HEK293T (cell line): ENCODE measurements around the gene UBE2I.

Source experiments
- ARNT ChIP-seq: fragments of 450-650 bp; IDR thresholded peaks from 2 replicates; pipeline ENCODE4 v1.6.1; 2017; ENCODE audit warnings: mild to moderate bottlenecking
- BHLHE40 ChIP-seq: fragments of 450-650 bp; IDR thresholded peaks from 2 replicates; pipeline ENCODE4 v1.6.1; 2016; ENCODE audit warnings: mild to moderate bottlenecking, moderate library complexity, borderline replicate concordance
- CTBP1 ChIP-seq: fragments of 450-650 bp; IDR thresholded peaks from 2 replicates; pipeline ENCODE4 v1.6.1; 2016; ENCODE audit warnings: borderline replicate concordance
- ELF4 ChIP-seq: fragments of 450-650 bp; IDR thresholded peaks from 2 replicates; pipeline ENCODE4 v1.6.1; 2017; ENCODE audit warnings: antibody characterized with exemption
- FOXA1 ChIP-seq: fragments of 450-650 bp; IDR thresholded peaks from 2 replicates; pipeline ENCODE4 v1.6.1; 2016; ENCODE audit warnings: mild to moderate bottlenecking
- FOXK2 ChIP-seq: fragments of 450-650 bp; IDR thresholded peaks from 2 replicates; pipeline ENCODE4 v1.6.1; 2016; ENCODE audit warnings: mild to moderate bottlenecking
- FOXM1 ChIP-seq: fragments of 450-650 bp; IDR thresholded peaks from 2 replicates; pipeline ENCODE4 v1.6.1; 2017; ENCODE audit warnings: mild to moderate bottlenecking, borderline replicate concordance
- HDGF ChIP-seq: fragments of 450-650 bp; IDR thresholded peaks from 2 replicates; pipeline ENCODE4 v1.6.1; 2017; ENCODE audit warnings: antibody characterized with exemption, borderline replicate concordance
- L3MBTL2 ChIP-seq: fragments of 450-650 bp; conservative IDR thresholded peaks from 2 replicates; pipeline ENCODE4 v1.6.1; 2016; ENCODE audit warnings: mild to moderate bottlenecking
- NFRKB ChIP-seq: fragments of 450-650 bp; IDR thresholded peaks from 2 replicates; pipeline ENCODE4 v1.6.1; 2016; ENCODE audit warnings: mild to moderate bottlenecking, moderate library complexity
- SP1 ChIP-seq: fragments of 450-650 bp; IDR thresholded peaks from 2 replicates; pipeline ENCODE4 v1.6.1; 2017
- SUZ12 ChIP-seq: fragments of 450-650 bp; IDR thresholded peaks from 2 replicates; pipeline ENCODE4 v1.6.1; 2016; ENCODE audit warnings: mild to moderate bottlenecking
- TARDBP ChIP-seq: fragments of 450-650 bp; IDR thresholded peaks from 2 replicates; pipeline ENCODE4 v1.6.1; 2016
- ZNF384 ChIP-seq: fragments of 450-650 bp; IDR thresholded peaks from 2 replicates; pipeline ENCODE4 v1.6.1; 2016

DNA sequence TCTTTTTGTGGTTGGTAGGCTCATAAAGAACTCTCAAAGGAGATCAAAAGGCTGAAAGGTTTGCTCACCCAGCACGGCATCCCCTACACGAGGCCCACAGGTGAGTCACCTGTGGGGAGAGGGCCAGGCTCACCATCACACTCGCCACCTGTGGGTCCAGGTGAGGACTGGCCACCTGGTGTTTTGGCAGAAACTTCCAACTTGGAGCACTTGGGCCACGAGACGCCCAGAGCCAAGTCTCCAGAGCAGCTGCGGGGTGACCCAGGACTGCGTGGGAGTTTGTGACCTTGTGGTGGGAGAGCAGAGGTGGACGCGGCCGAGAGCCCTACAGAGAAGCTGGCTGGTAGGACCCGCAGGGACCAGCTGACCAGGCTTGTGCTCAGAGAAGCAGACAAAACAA is 53.4 kb downstream of the UBE2I start:
- no peak for TF ChIP-seq BHLHE40
- no peak for TF ChIP-seq HDGF
- TF ChIP-seq ARNT: no peak
- no peak for TF ChIP-seq L3MBTL2
- TF ChIP-seq SUZ12: no peak
- no peak for TF ChIP-seq NFRKB
- no peak for TF ChIP-seq ZNF384
- TF ChIP-seq SP1: no peak
- TF ChIP-seq CTBP1: no peak
- TF ChIP-seq ELF4: no peak
- no peak for TF ChIP-seq TARDBP
- TF ChIP-seq FOXM1: no peak
- no peak for TF ChIP-seq FOXK2
- TF ChIP-seq FOXA1: no peak
